HUDEP-2 (cell line): Measurements from ENCODE around the gene CIDEB.

ENCODE experiments used
- DNase-seq, 76 experiments: peaks; one replicate each; lab custom pipeline; 2025; ENCODE audit not compliant: unreplicated experiment in 76 of 76; lab: John Stamatoyannopoulos, UW

CIDEB gene

DNA sequence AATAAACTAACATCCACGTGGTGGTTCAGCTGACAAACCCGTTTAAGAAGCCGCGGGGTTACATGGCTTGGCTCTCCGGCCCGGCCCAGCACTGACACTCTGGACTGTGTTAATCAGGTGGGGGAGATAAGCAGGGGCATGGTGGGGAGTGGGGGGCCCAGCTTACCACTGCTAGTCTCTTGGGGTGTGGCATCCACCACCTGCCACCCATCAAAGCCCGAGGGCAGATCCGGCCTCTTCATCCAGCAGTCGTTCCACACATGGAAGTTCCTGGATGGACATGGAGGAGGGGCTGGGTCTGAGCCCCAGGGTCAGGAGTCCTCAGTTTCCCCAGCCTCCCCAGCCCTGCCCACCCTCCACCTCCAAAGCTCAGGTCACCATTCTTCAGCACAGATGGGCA is 49.7 kb downstream of the CIDEB start:
- no peak for DNase-seq

DNA sequence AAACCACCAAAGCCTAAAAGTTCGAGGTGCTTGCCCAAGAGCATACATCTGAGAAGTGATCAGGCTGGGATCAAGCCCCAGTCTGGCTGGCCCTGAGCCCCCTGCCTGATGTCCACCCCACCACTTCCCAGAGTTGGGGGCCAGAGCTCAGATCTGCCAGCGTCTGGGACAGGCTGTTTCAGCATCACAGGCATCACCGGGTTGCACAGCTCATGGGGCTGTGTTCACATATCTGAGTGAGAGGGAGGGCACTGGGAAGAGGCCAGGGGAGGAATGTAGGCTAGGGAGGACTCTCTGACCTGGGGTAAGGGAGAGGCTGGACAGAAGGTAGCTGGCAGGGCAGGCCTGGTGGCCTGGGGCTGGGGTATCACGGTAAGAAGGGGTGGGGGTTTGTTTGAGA is 50.8 kb downstream of the CIDEB start:
- DNase-seq = no peak

DNA sequence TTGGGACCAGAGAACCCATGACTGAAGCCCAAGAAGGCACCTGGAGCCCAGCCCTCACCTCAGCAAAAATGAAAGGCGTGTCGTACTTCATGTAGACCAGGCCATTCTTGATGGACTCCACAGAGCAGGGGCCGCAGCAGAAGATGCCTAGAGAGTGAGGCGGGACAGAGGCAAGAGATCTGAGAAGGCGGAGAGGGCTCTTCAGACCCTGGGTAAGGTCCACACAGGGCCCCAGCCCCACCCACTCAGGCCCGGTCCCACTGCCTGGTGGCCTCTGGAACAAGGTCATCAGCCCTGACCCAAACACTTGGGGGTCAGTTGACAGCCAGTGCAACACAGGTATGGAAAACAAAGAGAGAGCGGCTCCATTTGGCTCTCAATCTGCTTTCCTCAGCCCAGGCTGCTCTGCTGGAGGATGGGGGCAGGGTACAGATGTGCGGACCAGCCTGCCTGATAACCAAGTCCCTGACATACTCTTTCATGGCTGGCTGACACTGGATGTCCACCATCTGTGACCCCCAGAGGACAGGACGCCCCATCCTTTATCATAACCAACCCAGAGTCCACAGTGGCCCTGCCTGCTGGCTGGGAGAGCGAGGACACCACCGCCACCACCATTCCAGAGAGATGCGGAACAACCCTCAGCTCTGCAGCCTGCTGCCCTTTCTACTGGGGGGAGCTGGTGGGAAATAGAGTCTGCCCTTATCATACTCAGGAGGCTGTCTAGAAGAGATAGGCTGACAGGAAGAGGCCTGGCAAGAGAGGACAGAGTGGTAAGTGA is 51.7 kb downstream of the CIDEB start:
- peak in 64 of 76 experiments; percentile 11 to 83 (median 54) for DNase-seq

DNA sequence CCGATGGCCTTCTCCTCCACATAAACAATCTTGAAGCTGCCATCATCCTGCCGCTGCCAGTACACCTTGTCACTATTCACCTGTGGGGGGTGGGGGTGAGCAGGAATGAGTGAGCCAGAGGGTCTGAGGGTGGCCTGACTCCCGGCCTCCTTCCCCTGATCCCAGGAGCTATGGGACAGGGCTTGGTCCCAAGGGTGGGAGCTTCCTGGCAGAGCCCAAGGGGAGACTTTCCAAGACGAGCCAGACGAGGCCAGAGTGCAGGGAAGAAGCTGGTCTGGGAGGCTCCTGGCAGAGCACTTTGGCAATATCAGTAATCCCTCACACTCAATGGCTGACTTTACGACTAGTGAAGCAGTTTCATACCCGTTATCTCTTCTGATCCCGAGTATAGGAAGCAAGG is 52.3 kb downstream of the CIDEB start:
- no peak for DNase-seq
